ENCODE measurements around the gene PTCD2.

Gene PTCD2

DNA sequence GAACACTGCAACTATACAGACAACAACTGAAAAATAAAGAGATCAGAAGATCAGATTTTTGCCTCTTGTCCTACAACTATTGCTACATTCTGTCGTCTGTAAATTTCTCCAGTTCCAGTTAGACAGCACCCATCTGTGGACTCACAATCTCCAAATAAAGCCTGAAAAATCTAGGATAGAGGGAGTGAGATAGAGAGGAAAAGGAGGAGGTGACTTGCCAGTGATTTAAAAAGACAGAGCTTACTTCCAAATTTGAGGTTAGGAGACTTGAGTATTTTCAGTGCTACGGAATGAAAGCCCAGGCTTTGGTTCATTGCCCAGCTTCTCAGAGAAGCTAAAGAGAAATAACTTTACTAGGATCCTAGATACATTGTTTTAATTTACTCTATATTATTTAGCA lies 63.6 kb downstream of the PTCD2 start:
- POLR2A ChIA-PET, result no interaction called here
- no peak for DNase-seq (ENCODE audit: extremely low spot score)
- CTCF ChIA-PET, result no interaction called here
- TF ChIP-seq, protein P1, sequence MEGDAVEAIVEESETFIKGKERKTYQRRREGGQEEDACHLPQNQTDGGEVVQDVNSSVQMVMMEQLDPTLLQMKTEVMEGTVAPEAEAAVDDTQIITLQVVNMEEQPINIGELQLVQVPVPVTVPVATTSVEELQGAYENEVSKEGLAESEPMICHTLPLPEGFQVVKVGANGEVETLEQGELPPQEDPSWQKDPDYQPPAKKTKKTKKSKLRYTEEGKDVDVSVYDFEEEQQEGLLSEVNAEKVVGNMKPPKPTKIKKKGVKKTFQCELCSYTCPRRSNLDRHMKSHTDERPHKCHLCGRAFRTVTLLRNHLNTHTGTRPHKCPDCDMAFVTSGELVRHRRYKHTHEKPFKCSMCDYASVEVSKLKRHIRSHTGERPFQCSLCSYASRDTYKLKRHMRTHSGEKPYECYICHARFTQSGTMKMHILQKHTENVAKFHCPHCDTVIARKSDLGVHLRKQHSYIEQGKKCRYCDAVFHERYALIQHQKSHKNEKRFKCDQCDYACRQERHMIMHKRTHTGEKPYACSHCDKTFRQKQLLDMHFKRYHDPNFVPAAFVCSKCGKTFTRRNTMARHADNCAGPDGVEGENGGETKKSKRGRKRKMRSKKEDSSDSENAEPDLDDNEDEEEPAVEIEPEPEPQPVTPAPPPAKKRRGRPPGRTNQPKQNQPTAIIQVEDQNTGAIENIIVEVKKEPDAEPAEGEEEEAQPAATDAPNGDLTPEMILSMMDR (IDR thresholded peaks at IDR 0.05; ENCODE audit: control extremely low read depth, extremely low read depth, low read depth, missing control alignments), result no peak

DNA sequence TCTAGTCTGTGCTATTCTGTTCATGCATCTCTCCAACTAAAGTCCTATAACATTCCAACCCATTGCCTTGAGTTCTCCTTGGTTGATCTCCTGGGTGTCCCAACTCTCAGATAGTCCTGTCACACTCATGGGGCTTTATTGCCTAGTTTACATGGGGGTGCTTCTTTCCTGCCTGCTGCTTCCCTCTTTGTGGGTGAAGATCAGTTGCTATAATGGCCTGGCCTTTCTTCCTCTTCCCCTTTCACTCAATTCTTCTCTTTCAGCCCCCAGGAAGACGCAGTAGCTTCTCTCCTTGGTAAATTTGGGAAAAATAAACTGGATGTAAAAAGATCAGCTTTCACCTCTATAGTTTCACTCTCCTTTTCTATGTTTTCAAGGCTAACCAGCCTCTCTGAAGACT lies 66.5 kb downstream of the PTCD2 start:
- POLR2A ChIA-PET, result no interaction called here
- CTCF ChIA-PET, result interaction anchor here (0.9 to 2.3 kb wide), 7 partner anchors 8 to 169 kb away, joined by 3 to 8 read pairs (median 4); no protein-coding TSS in a partner anchor
- TF ChIP-seq, protein P1 (IDR thresholded peaks at IDR 0.05; ENCODE audit: control extremely low read depth, extremely low read depth, low read depth, missing control alignments), result no peak
- no peak for DNase-seq (ENCODE audit: extremely low spot score)

DNA sequence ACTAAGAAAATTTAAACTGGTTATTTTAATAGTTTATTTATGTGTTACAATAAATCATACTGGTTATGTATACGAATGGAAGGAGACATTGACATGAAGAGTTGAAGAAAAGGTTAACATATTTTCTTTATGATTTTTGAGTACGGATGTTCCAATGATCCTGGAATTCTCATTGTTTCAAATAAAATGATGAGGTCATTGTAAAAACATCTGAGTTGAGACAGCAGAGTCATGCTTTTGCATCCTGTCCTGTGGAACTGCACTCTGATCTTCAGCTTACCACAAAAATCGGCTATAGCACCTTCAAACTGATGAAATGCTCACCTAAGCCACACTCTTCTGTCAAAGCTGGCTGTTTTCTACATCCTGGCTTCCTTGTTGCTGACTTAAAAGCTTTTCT lies 67.8 kb downstream of the PTCD2 start:
- no peak for DNase-seq (ENCODE audit: extremely low spot score)
- ChIA-PET CTCF (interaction anchor here (1.0 to 2.3 kb wide), 7 partner anchors 10 to 168 kb away, joined by 3 to 8 read pairs (median 5); no protein-coding TSS in a partner anchor), POLR2A (no interaction called here)
- TF ChIP-seq, protein P1 (IDR thresholded peaks at IDR 0.05; ENCODE audit: control extremely low read depth, extremely low read depth, low read depth, missing control alignments), result no peak

DNA sequence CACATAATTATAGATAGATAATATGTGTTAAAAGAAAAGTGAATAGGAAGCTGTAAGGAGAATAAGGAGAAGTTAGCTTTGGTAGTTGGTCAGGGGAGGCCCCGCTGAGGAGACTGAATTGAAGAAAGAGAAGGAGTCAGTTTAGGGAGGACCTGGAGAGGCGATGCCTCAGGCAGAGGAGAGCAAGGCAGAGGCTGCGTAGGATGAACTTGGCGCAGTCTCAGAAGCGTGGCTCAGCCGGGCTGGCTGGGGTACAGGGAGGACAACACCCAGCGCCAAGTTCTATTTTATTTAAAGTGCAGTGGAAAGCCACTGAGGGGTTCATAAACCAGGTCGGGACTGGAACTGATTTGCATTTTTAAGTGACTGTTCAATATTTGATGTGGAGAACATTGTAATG lies 68.5 kb downstream of the PTCD2 start:
- DNase-seq (ENCODE audit: extremely low spot score), result no peak
- ChIA-PET POLR2A (no interaction called here), CTCF (interaction anchor here (1.0 to 2.3 kb wide), 4 partner anchors 12 to 167 kb away, joined by 3 to 8 read pairs (median 4); no protein-coding TSS in a partner anchor)
- TF ChIP-seq, protein P1 (IDR thresholded peaks at IDR 0.05; ENCODE audit: control extremely low read depth, extremely low read depth, low read depth, missing control alignments), result no peak

DNA sequence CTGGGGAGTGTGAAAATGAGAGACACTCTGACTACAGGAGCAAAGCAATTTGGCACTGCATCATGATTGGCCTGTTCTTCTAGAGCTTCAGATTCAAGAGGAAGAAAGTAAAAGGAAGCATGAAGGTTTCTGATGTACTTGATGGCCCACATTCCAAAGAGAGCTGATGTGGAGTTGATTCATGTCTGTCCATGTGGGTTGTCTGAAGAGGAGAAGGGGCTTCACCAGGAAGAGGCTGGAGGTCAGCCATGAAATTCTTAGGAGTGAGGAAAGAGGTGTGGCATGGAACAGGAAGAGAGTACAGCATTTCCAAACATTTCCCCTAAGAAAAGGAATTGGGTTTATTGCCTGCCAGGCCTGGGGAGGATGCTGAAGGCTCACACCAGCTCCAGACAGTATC lies 70.7 kb downstream of the PTCD2 start:
- TF ChIP-seq, protein P1 (IDR thresholded peaks at IDR 0.05; ENCODE audit: control extremely low read depth, extremely low read depth, low read depth, missing control alignments), result no peak
- ChIA-PET CTCF (interaction anchor here (1.0 to 3.1 kb wide), 5 partner anchors 9 to 129 kb away, joined by 3 to 15 read pairs (median 6); no protein-coding TSS in a partner anchor), POLR2A (no interaction called here)
- no peak for DNase-seq (ENCODE audit: extremely low spot score)

DNA sequence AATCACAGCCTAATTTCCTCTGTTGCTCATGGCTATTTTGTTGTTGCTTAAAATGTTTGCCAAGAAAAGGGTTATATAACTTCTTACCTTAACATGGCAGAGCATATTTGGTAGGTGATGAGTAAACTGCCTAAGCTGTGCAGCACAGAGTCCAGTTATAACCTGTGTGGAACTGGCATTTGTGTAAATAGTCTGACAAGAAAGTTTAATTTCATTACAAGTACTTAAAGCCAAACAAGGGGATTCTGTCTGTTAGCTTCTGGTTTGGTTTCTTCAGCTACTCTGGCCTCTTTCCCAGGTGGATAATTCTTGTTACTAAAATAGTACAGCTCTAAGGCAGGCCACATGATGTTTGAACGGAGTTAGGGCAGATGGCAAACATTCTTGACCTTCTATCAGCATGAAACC lies 72.2 kb downstream of the PTCD2 start:
- CTCF ChIA-PET, result interaction anchor here (1.1 to 3.1 kb wide), 6 partner anchors 8 to 132 kb away, joined by 3 to 15 read pairs (median 6); no protein-coding TSS in a partner anchor
- TF ChIP-seq, protein P1 (IDR thresholded peaks at IDR 0.05; ENCODE audit: control extremely low read depth, extremely low read depth, low read depth, missing control alignments), result no peak
- no peak for DNase-seq (ENCODE audit: extremely low spot score)
- POLR2A ChIA-PET, result no interaction called here

Measured in GM10248 (cell line).